HL-60 (cell line): ENCODE results near the gene IMMP2L.

Experiments
- DNase-seq, 2 experiments: peaks; one replicate each; pipeline ENCODE4 v3.0.0-alpha.2; 2010 to 2020; ENCODE audit warnings: low read depth in 1 of 2, low spot score in 1 of 2
- H3K27ac ChIP-seq: fragments of 250-450 bp; sonication (Bioruptor Pico); replicated peaks from 2 replicates; pipeline ENCODE4 v1.5.1; 2020; ENCODE audit warnings: mild to moderate bottlenecking, moderate library complexity
- H3K27me3 ChIP-seq: fragments of 250-450 bp; sonication (Bioruptor Pico); 2 replicates; pipeline ENCODE4 v1.5.1; 2021; ENCODE audit warnings: mild to moderate bottlenecking, moderate library complexity; ENCODE audit not compliant: insufficient read depth, poor library complexity, severe bottlenecking
- H3K4me3 ChIP-seq: replicated peaks from 2 replicates; pipeline ENCODE4 v1.5.1; 2011; ENCODE audit warnings: mild to moderate bottlenecking, control low read depth, low read length; ENCODE audit not compliant: insufficient read depth
- GABPA ChIP-seq: IDR thresholded peaks from 2 replicates; pipeline ENCODE4 v1.6.1; 2012; ENCODE audit warnings: low read depth
- POLR2AphosphoS5 ChIP-seq: IDR thresholded peaks from 2 replicates; pipeline ENCODE4 v1.6.1; 2012; ENCODE audit warnings: low read depth
- REST ChIP-seq: IDR thresholded peaks from 2 replicates; pipeline ENCODE4 v1.6.1; 2012; ENCODE audit warnings: low read depth; ENCODE audit not compliant: insufficient replicate concordance
- SPI1 ChIP-seq: IDR thresholded peaks from 2 replicates; pipeline ENCODE4 v1.6.1; 2012; ENCODE audit warnings: low read depth, mild to moderate bottlenecking, borderline replicate concordance
- TF ChIP-seq, protein P1 (sequence below): IDR thresholded peaks from one replicate; pipeline ENCODE4 v1.5.1; 2011; ENCODE audit warnings: low read length, control low read depth, inconsistent platforms; ENCODE audit not compliant: insufficient read depth

Gene IMMP2L

DNA sequence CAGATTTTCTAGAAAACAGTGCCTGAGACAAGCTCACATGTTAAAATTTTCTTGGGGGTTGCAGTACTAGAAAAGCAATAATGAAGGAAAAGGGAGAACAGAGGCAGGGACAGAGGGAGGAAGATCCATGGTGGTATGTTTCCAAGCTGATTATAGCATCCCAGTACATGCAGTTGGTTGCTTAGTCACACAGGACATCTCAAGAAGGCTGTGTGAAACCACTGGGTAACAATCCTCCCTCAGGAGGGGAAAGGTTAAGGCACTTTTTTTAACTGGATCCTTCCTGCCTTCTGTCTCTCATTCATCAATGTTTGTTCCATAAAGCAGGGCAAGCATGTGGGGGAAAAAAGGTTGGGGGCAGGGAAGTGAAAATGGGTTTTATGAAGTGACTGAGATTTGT is 6.1 kb upstream of the IMMP2L start:
- Histone ChIP-seq H3K27me3 (no peaks in the 10 kb centered on the region), H3K27ac (no peak overlapping the region), H3K4me3 (no peak overlapping the region)
- DNase-seq = no peak
- TF ChIP-seq REST = no peak
- TF ChIP-seq SPI1 = no peak
- TF ChIP-seq GABPA = no peak
- TF ChIP-seq, protein P1, sequence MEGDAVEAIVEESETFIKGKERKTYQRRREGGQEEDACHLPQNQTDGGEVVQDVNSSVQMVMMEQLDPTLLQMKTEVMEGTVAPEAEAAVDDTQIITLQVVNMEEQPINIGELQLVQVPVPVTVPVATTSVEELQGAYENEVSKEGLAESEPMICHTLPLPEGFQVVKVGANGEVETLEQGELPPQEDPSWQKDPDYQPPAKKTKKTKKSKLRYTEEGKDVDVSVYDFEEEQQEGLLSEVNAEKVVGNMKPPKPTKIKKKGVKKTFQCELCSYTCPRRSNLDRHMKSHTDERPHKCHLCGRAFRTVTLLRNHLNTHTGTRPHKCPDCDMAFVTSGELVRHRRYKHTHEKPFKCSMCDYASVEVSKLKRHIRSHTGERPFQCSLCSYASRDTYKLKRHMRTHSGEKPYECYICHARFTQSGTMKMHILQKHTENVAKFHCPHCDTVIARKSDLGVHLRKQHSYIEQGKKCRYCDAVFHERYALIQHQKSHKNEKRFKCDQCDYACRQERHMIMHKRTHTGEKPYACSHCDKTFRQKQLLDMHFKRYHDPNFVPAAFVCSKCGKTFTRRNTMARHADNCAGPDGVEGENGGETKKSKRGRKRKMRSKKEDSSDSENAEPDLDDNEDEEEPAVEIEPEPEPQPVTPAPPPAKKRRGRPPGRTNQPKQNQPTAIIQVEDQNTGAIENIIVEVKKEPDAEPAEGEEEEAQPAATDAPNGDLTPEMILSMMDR = no peak
- TF ChIP-seq POLR2AphosphoS5 = no peak

DNA sequence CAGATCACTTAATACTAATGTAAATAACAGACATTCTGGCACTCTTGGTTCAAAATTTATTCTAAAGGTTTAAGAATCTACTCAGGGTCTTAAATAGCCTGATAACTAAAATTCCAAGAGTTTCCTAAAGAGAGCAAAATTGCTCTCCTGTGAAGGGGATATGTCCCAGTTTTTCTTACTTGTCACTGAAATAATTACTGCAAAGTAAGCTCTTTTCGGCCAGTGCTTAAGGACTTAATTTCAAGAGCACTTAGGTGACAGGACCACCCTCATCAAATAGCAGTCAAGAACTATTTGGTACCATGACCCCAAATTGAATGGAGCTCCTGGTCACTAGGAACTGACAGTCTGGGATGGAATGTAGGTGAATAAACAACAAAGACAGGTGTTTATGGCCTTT is 1.8 kb upstream of the IMMP2L start:
- no peak overlapping the region for H3K4me3 ChIP-seq
- no peak for TF ChIP-seq REST
- no peak for TF ChIP-seq POLR2AphosphoS5
- no peak for TF ChIP-seq SPI1
- TF ChIP-seq, protein P1 = no peak
- no peak for TF ChIP-seq GABPA

DNA sequence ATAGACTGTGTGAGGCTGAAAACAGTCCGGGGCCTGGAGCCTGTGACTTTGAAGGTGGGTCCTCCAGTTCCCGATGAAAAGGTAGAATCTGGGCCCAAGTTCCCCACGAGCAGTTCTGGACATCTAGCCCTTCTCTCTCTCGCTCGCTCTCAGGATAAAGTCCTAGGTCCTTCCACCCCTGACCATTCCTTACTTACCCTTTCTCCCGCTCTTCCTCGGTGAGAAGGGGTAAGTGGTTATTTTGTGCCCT is 713 bp downstream of the IMMP2L start:
- TF ChIP-seq, protein P1 = no peak
- peak; percentile 0; the same call in 1 of the 2 replicates for TF ChIP-seq SPI1
- no peak for TF ChIP-seq GABPA
- no peak for TF ChIP-seq REST
- no peak for TF ChIP-seq POLR2AphosphoS5
- Histone ChIP-seq H3K27me3 (no peaks in the 10 kb centered on the region), H3K27ac (peak overlapping the region; percentile 84), H3K4me3 (peak overlapping the region; percentile 81)
- peak; percentile 2 to 4 for DNase-seq

More for the DNA sequence above, 1.8 kb upstream of the IMMP2L start:
- Histone ChIP-seq H3K27me3 (no peaks in the 10 kb centered on the region), H3K27ac (no peak overlapping the region)
- DNase-seq = no peak
